ENCODE results near the gene GJA8. TPM values are rescaled to one million over a fixed set of nuclear protein-coding genes. Genes with fewer than 3 reads are reported as not detected.

GJA8 gene
- polyA plus RNA-seq, 2 donors = not detected

GRCh38 chr1:147892216-147892615 lies 10.4 kb upstream of the GJA8 start:
- Histone ChIP-seq H3K27ac (ENCODE audit: low read depth in 2 of 2, low read length in 1 of 2) (no peak overlapping the region), H3K9me3 (ENCODE audit: control insufficient read depth in 2 of 2, insufficient read depth in 1 of 2, low read depth in 1 of 2, low read length in 1 of 2) (no peaks in the 10 kb centered on the region), H3K4me3 (ENCODE audit: low read depth in 1 of 2, low read length in 2 of 2) (no peak overlapping the region), H3K4me1 (ENCODE audit: control insufficient read depth in 2 of 2, insufficient read depth in 2 of 2, low read length in 1 of 2) (peaks cover under 1 to 2% of the 10 kb centered on the region in 2 donors), H3K27me3 (ENCODE audit: control insufficient read depth in 1 of 2, insufficient read depth in 2 of 2, low read length in 2 of 2) (no peaks in the 10 kb centered on the region), H3K36me3 (ENCODE audit: control insufficient read depth in 2 of 2, insufficient read depth in 2 of 2, low read length in 1 of 2) (no peaks in the 10 kb centered on the region)
- WGBS, 2 donors = 70 to 71% methylated on average over 5 of the region's 5 CpGs

- Histone ChIP-seq H3K4me1 (ENCODE audit: control insufficient read depth in 2 of 2, insufficient read depth in 2 of 2, low read length in 1 of 2) (peaks cover 2% of the 10 kb centered on the region in 2 donors), H3K36me3 (ENCODE audit: control insufficient read depth in 2 of 2, insufficient read depth in 2 of 2, low read length in 1 of 2) (no peaks in the 10 kb centered on the region), H3K27ac (ENCODE audit: low read depth in 2 of 2, low read length in 1 of 2) (no peak overlapping the region), H3K27me3 (ENCODE audit: control insufficient read depth in 1 of 2, insufficient read depth in 2 of 2, low read length in 2 of 2) (no peaks in the 10 kb centered on the region), H3K9me3 (ENCODE audit: control insufficient read depth in 2 of 2, insufficient read depth in 1 of 2, low read depth in 1 of 2, low read length in 1 of 2) (no peaks in the 10 kb centered on the region), H3K4me3 (ENCODE audit: low read depth in 1 of 2, low read length in 2 of 2) (no peak overlapping the region)
- 6 to 13% methylated on average over 1 of the region's 1 CpG for WGBS, 2 donors
These were observed 9.8 kb upstream of the GJA8 start for GRCh38 chr1:147892731-147893214.

GRCh38 chr1:147895123-147895522 lies 7.5 kb upstream of the GJA8 start:
- H3K4me1 ChIP-seq (ENCODE audit: control insufficient read depth in 2 of 2, insufficient read depth in 2 of 2, low read length in 1 of 2) = peaks cover 2% of the 10 kb centered on the region in 2 donors
- WGBS, 2 donors = 66 to 69% methylated on average over 4 of the region's 4 CpGs
- no peak overlapping the region for H3K27ac ChIP-seq (ENCODE audit: low read depth in 2 of 2, low read length in 1 of 2)

GRCh38 chr1:147897029-147897752 lies 5.4 kb upstream of the GJA8 start:
- H3K27ac ChIP-seq (ENCODE audit: low read depth in 2 of 2, low read length in 1 of 2) = no peak overlapping the region
- no peaks in the 10 kb centered on the region for H3K36me3 ChIP-seq (ENCODE audit: control insufficient read depth in 2 of 2, insufficient read depth in 2 of 2, low read length in 1 of 2)
- H3K27me3 ChIP-seq (ENCODE audit: control insufficient read depth in 1 of 2, insufficient read depth in 2 of 2, low read length in 2 of 2) = no peaks in the 10 kb centered on the region
- peaks cover 2% of the 10 kb centered on the region in 2 donors for H3K4me1 ChIP-seq (ENCODE audit: control insufficient read depth in 2 of 2, insufficient read depth in 2 of 2, low read length in 1 of 2)
- no peaks in the 10 kb centered on the region for H3K9me3 ChIP-seq (ENCODE audit: control insufficient read depth in 2 of 2, insufficient read depth in 1 of 2, low read depth in 1 of 2, low read length in 1 of 2)
- 33 to 39% methylated on average over 8 of the region's 8 CpGs for WGBS, 2 donors
- H3K4me3 ChIP-seq (ENCODE audit: low read depth in 1 of 2, low read length in 2 of 2) = no peak overlapping the region

More at GRCh38 chr1:147895123-147895522, 7.5 kb upstream of the GJA8 start:
- H3K27me3 ChIP-seq (ENCODE audit: control insufficient read depth in 1 of 2, insufficient read depth in 2 of 2, low read length in 2 of 2) = no peaks in the 10 kb centered on the region
- no peaks in the 10 kb centered on the region for H3K9me3 ChIP-seq (ENCODE audit: control insufficient read depth in 2 of 2, insufficient read depth in 1 of 2, low read depth in 1 of 2, low read length in 1 of 2)
- H3K36me3 ChIP-seq (ENCODE audit: control insufficient read depth in 2 of 2, insufficient read depth in 2 of 2, low read length in 1 of 2) = no peaks in the 10 kb centered on the region
- no peak overlapping the region for H3K4me3 ChIP-seq (ENCODE audit: low read depth in 1 of 2, low read length in 2 of 2)

- WGBS, 2 donors = 87% methylated on average over 4 of the region's 4 CpGs
- H3K27me3 ChIP-seq (ENCODE audit: control insufficient read depth in 1 of 2, insufficient read depth in 2 of 2, low read length in 2 of 2) = no peaks in the 10 kb centered on the region
- H3K4me1 ChIP-seq (ENCODE audit: control insufficient read depth in 2 of 2, insufficient read depth in 2 of 2, low read length in 1 of 2) = peaks cover 2% of the 10 kb centered on the region in 2 donors
- no peak overlapping the region for H3K4me3 ChIP-seq (ENCODE audit: low read depth in 1 of 2, low read length in 2 of 2)
- no peaks in the 10 kb centered on the region for H3K36me3 ChIP-seq (ENCODE audit: control insufficient read depth in 2 of 2, insufficient read depth in 2 of 2, low read length in 1 of 2)
- no peaks in the 10 kb centered on the region for H3K9me3 ChIP-seq (ENCODE audit: control insufficient read depth in 2 of 2, insufficient read depth in 1 of 2, low read depth in 1 of 2, low read length in 1 of 2)
- H3K27ac ChIP-seq (ENCODE audit: low read depth in 2 of 2, low read length in 1 of 2) = no peak overlapping the region
These were observed 4.8 kb upstream of the GJA8 start for GRCh38 chr1:147897789-147898188.

- Histone ChIP-seq H3K36me3 (ENCODE audit: control insufficient read depth in 2 of 2, insufficient read depth in 2 of 2, low read length in 1 of 2) (no peaks in the 10 kb centered on the region), H3K4me1 (ENCODE audit: control insufficient read depth in 2 of 2, insufficient read depth in 2 of 2, low read length in 1 of 2) (no peaks in the 10 kb centered on the region), H3K27ac (ENCODE audit: low read depth in 2 of 2, low read length in 1 of 2) (no peak overlapping the region), H3K27me3 (ENCODE audit: control insufficient read depth in 1 of 2, insufficient read depth in 2 of 2, low read length in 2 of 2) (no peaks in the 10 kb centered on the region), H3K4me3 (ENCODE audit: low read depth in 1 of 2, low read length in 2 of 2) (no peak overlapping the region), H3K9me3 (ENCODE audit: control insufficient read depth in 2 of 2, insufficient read depth in 1 of 2, low read depth in 1 of 2, low read length in 1 of 2) (peaks cover 0 to 4% of the 10 kb centered on the region in 2 donors)
- 71 to 76% methylated on average over 3 of the region's 3 CpGs for WGBS, 2 donors
These were observed 2.1 kb downstream of the GJA8 start for GRCh38 chr1:147904726-147905125.

GRCh38 chr1:147907786-147908509 lies 5.4 kb downstream of the GJA8 start:
- WGBS, 2 donors = 94 to 97% methylated on average over 44 of the region's 44 CpGs
- Histone ChIP-seq H3K9me3 (ENCODE audit: control insufficient read depth in 2 of 2, insufficient read depth in 1 of 2, low read depth in 1 of 2, low read length in 1 of 2) (peaks cover 0 to 4% of the 10 kb centered on the region in 2 donors), H3K27ac (ENCODE audit: low read depth in 2 of 2, low read length in 1 of 2) (no peak overlapping the region), H3K4me1 (ENCODE audit: control insufficient read depth in 2 of 2, insufficient read depth in 2 of 2, low read length in 1 of 2) (no peaks in the 10 kb centered on the region), H3K27me3 (ENCODE audit: control insufficient read depth in 1 of 2, insufficient read depth in 2 of 2, low read length in 2 of 2) (no peaks in the 10 kb centered on the region), H3K36me3 (ENCODE audit: control insufficient read depth in 2 of 2, insufficient read depth in 2 of 2, low read length in 1 of 2) (no peaks in the 10 kb centered on the region), H3K4me3 (ENCODE audit: low read depth in 1 of 2, low read length in 2 of 2) (no peak overlapping the region)

GRCh38 chr1:147912553-147912952 lies 10.0 kb downstream of the GJA8 start:
- peaks cover 0 to 4% of the 10 kb centered on the region in 2 donors for H3K9me3 ChIP-seq (ENCODE audit: control insufficient read depth in 2 of 2, insufficient read depth in 1 of 2, low read depth in 1 of 2, low read length in 1 of 2)
- no peaks in the 10 kb centered on the region for H3K4me1 ChIP-seq (ENCODE audit: control insufficient read depth in 2 of 2, insufficient read depth in 2 of 2, low read length in 1 of 2)
- 74 to 79% methylated on average over 2 of the region's 2 CpGs for WGBS, 2 donors
- no peak overlapping the region for H3K27ac ChIP-seq (ENCODE audit: low read depth in 2 of 2, low read length in 1 of 2)
- no peaks in the 10 kb centered on the region for H3K36me3 ChIP-seq (ENCODE audit: control insufficient read depth in 2 of 2, insufficient read depth in 2 of 2, low read length in 1 of 2)
- H3K27me3 ChIP-seq (ENCODE audit: control insufficient read depth in 1 of 2, insufficient read depth in 2 of 2, low read length in 2 of 2) = no peaks in the 10 kb centered on the region
- H3K4me3 ChIP-seq (ENCODE audit: low read depth in 1 of 2, low read length in 2 of 2) = no peak overlapping the region

- no peaks in the 10 kb centered on the region for H3K27me3 ChIP-seq (ENCODE audit: control insufficient read depth in 1 of 2, insufficient read depth in 2 of 2, low read length in 2 of 2)
- no peaks in the 10 kb centered on the region for H3K4me1 ChIP-seq (ENCODE audit: control insufficient read depth in 2 of 2, insufficient read depth in 2 of 2, low read length in 1 of 2)
- no peaks in the 10 kb centered on the region for H3K9me3 ChIP-seq (ENCODE audit: control insufficient read depth in 2 of 2, insufficient read depth in 1 of 2, low read depth in 1 of 2, low read length in 1 of 2)
- H3K4me3 ChIP-seq (ENCODE audit: low read depth in 1 of 2, low read length in 2 of 2) = no peak overlapping the region
- no peak overlapping the region for H3K27ac ChIP-seq (ENCODE audit: low read depth in 2 of 2, low read length in 1 of 2)
- WGBS, 2 donors = 94 to 95% methylated on average over 7 of the region's 7 CpGs
- no peaks in the 10 kb centered on the region for H3K36me3 ChIP-seq (ENCODE audit: control insufficient read depth in 2 of 2, insufficient read depth in 2 of 2, low read length in 1 of 2)
These were observed 10.9 kb downstream of the GJA8 start for GRCh38 chr1:147913362-147913942.

All from esophagus (tissue), 2 donors.